GM12878 (cell line): ENCODE results near the gene PRSS57. TPM values are rescaled to one million over a fixed set of nuclear protein-coding genes. Genes with fewer than 3 reads are reported as not detected.

Source experiments
- ATAC-seq: fragments of 200-7000 bp; cut with Tn5 transposase; 3 replicates; pipeline ENCODE4 v1.9.1; 2020; ENCODE audit warnings: mild to moderate bottlenecking, moderate library complexity
- BruUV-seq: library from RNA; stranded (reverse); fragments of 400-500 nt; replicated peaks from 2 replicates; lab custom pipeline; 2021; lab: Mats Ljungman, UMichigan
- CTCF ChIA-PET: fragments of 300-600 bp; sonication (Branson Sonifier 250); formaldehyde crosslinking; extraction: SDS; loops from one replicate; lab custom pipeline; 2021; ENCODE audit warnings: inconsistent platforms; lab: Yijun Ruan, JAX
- POLR2A ChIA-PET: fragments of 350-600 bp; formaldehyde crosslinking; extraction: SDS; loops from one replicate; lab custom pipeline; 2021; ENCODE audit warnings: inconsistent platforms; lab: Charles Lee
- RAD21 ChIA-PET: fragments of 300-600 bp; sonication (Branson Sonifier 250); formaldehyde crosslinking; loops from one replicate; lab custom pipeline; 2023; ENCODE audit warnings: antibody characterized with exemption; ENCODE audit not compliant: unreplicated experiment; lab: Charles Lee
- SMC1A ChIA-PET: fragments of 300-600 bp; sonication (Branson Sonifier 250); formaldehyde crosslinking; loops from one replicate; lab custom pipeline; 2023; ENCODE audit not compliant: unreplicated experiment, uncharacterized antibody; lab: Charles Lee
- DNase-seq: peaks from one replicate; pipeline ENCODE4 v3.0.0-alpha.2; 2011; ENCODE audit warnings: low read depth, low spot score
- FAIRE-seq: peaks from 3 replicates; lab custom pipeline; 2011; peaks lifted over from hg19 to GRCh38; lab: Jason Lieb, UNC
- H2AFZ ChIP-seq: 2 replicates; pipeline ENCODE4 v1.6.0; 2011; ENCODE audit warnings: low read depth, low read length, control low read depth; ENCODE audit not compliant: control insufficient read depth
- H3K27ac ChIP-seq: 2 replicates; pipeline ENCODE4 v1.5.1; 2011; ENCODE audit warnings: control low read depth; ENCODE audit not compliant: control insufficient read depth, insufficient read depth
- H3K27me3 ChIP-seq, 2 experiments: replicated peaks in 1 of 2; 2 replicates each; pipeline versions ENCODE4 v1.6.0 to v1.6.1; 2011; ENCODE audit warnings: low read length in 1 of 2; ENCODE audit not compliant: control insufficient read depth in 2 of 2, insufficient read depth in 2 of 2
- H3K36me3 ChIP-seq, 2 experiments: 2 replicates each; pipeline ENCODE4 v1.5.1; 2011; ENCODE audit warnings: low read length in 1 of 2; ENCODE audit not compliant: control insufficient read depth in 2 of 2, insufficient read depth in 2 of 2
- H3K4me1 ChIP-seq: 2 replicates; pipeline ENCODE4 v1.6.1; 2011; ENCODE audit warnings: mild to moderate bottlenecking, low read length, moderate library complexity, mixed read lengths; ENCODE audit not compliant: control insufficient read depth, insufficient read depth
- H3K4me2 ChIP-seq: 2 replicates; pipeline ENCODE4 v1.6.0; 2011; ENCODE audit warnings: control low read depth; ENCODE audit not compliant: control insufficient read depth, insufficient read depth
- H3K4me3 ChIP-seq: fragments of 200-600 bp; sonication (generic); 2 replicates; pipeline ENCODE4 v1.5.1; 2016
- H3K79me2 ChIP-seq: 2 replicates; pipeline ENCODE4 v1.6.0; 2011; ENCODE audit warnings: low read length; ENCODE audit not compliant: control insufficient read depth, insufficient read depth
- H3K9ac ChIP-seq: 2 replicates; pipeline ENCODE4 v1.8.0; 2011; ENCODE audit warnings: low read length, control low read depth, mixed read lengths; ENCODE audit not compliant: control insufficient read depth, insufficient read depth
- H3K9me3 ChIP-seq: replicated peaks from 3 replicates; pipeline ENCODE4 v1.5.1; 2011; ENCODE audit warnings: mild to moderate bottlenecking, low read length; ENCODE audit not compliant: control insufficient read depth, insufficient read depth
- H4K20me1 ChIP-seq: 2 replicates; pipeline ENCODE4 v1.6.0; 2011; ENCODE audit not compliant: control insufficient read depth, insufficient read depth
- CREB1 ChIP-seq: IDR thresholded peaks from 2 replicates; pipeline ENCODE4 v1.6.1; 2012; ENCODE audit warnings: low read depth, mild to moderate bottlenecking, inconsistent platforms
- ESRRA ChIP-seq: IDR thresholded peaks from 2 replicates; pipeline ENCODE4 v1.6.1; 2012; ENCODE audit warnings: mild to moderate bottlenecking, low read length, improper control_type of control experiment
- GABPA ChIP-seq: IDR thresholded peaks from 2 replicates; pipeline ENCODE4 v1.6.1; 2014; ENCODE audit warnings: antibody characterized with exemption, low read depth, mild to moderate bottlenecking, inconsistent platforms
- HSF1 ChIP-seq: fragments of 150-350 bp; IDR thresholded peaks from 2 replicates; pipeline ENCODE4 v1.6.1; 2014; ENCODE audit warnings: mild to moderate bottlenecking, low read depth, low read length
- JUND ChIP-seq: IDR thresholded peaks from 2 replicates; pipeline ENCODE4 v1.6.1; 2012; ENCODE audit warnings: low read depth, mild to moderate bottlenecking, low read length, improper control_type of control experiment, moderate library complexity
- PAX5 ChIP-seq: IDR thresholded peaks from 2 replicates; pipeline ENCODE4 v1.6.1; 2011; ENCODE audit warnings: low read depth, low read length, borderline replicate concordance
- PML ChIP-seq: IDR thresholded peaks from 2 replicates; pipeline ENCODE4 v1.6.1; 2012; ENCODE audit warnings: low read length, inconsistent platforms
- POLR2A ChIP-seq: IDR thresholded peaks from 2 replicates; pipeline ENCODE4 v1.6.1; 2011; ENCODE audit warnings: low read depth, mild to moderate bottlenecking, low read length
- RAD51 ChIP-seq: fragments of 450-650 bp; IDR thresholded peaks from 2 replicates; pipeline ENCODE4 v1.6.1; 2016; ENCODE audit warnings: moderate library complexity, mild to moderate bottlenecking, inconsistent platforms
- SMAD1 ChIP-seq: fragments of 450-650 bp; IDR thresholded peaks from 2 replicates; pipeline ENCODE4 v1.6.1; 2018; ENCODE audit warnings: mild to moderate bottlenecking, low read depth; ENCODE audit not compliant: partially characterized antibody
- TCF7 ChIP-seq: IDR thresholded peaks from 2 replicates; pipeline ENCODE4 v1.6.1; 2014; ENCODE audit warnings: antibody characterized with exemption, borderline replicate concordance
- ZZZ3 ChIP-seq: IDR thresholded peaks from 2 replicates; pipeline ENCODE4 v1.6.1; 2011; ENCODE audit warnings: low read depth; ENCODE audit not compliant: control insufficient read depth, insufficient read length
- WGBS: methylation state at CpG from one replicate; pipeline ENCODE4 v1.1.6; 2016; ENCODE audit warnings: low lambda C conversion rate; ENCODE audit not compliant: insufficient replicate concordance, insufficient coverage; ENCODE audit errors: missing lambda C conversion rate; 5-methylcytosine and 5-hydroxymethylcytosine counted together
- in situ Hi-C: fragments of 300-500 bp; cut with MboI; formaldehyde crosslinking; loops from 9 replicates; pipeline ENCODE4 v1.14.3; 2018; ENCODE audit warnings: mixed read lengths
- intact Hi-C: fragments of 100-400 bp; cut with micrococcal nuclease; formaldehyde crosslinking; loops from one replicate; pipeline ENCODE4 v1.14.2; 2022; ENCODE audit not compliant: unreplicated experiment
- polyA plus RNA-seq, 11 experiments: library from polyadenylated mRNA; depleted of rRNA in 4 of 11; unstranded in 6 of 11; stranded (reverse) in 5 of 11; fragments of >200 nt; fragmentation: Nextera tagmentation in 4 of 11; fragmentation: Illumina TruSeq in 1 of 11; extraction: Ambion mirVana in 4 of 11; extraction: Trizol in 1 of 11; gene quantifications; 1 replicate in 1 of 11; 2 replicates in 10 of 11; pipeline versions ENCODE4 v1.2.1 to v1.2.3, GENCODE V29; 2011 to 2016; ENCODE audit warnings: inconsistent platforms in 2 of 11, missing spikeins in 2 of 11, low read depth in 1 of 11
- total RNA-seq, 4 experiments: library from RNA; depleted of rRNA in 3 of 4; stranded (reverse); fragments of >200 nt in 3 of 4; fragmentation: Illumina TruSeq in 1 of 4; extraction: Trizol in 1 of 4; gene quantifications; 2 replicates each; pipeline versions ENCODE4 v1.2.1 to v1.2.3, GENCODE V29; 2013 to 2021

The PRSS57 gene
- total and polyA plus RNA-seq, 10 of the 15 experiments (the other 5 are each of a cell fraction or from before 2014, with no cell fraction given): not detected

DNA sequence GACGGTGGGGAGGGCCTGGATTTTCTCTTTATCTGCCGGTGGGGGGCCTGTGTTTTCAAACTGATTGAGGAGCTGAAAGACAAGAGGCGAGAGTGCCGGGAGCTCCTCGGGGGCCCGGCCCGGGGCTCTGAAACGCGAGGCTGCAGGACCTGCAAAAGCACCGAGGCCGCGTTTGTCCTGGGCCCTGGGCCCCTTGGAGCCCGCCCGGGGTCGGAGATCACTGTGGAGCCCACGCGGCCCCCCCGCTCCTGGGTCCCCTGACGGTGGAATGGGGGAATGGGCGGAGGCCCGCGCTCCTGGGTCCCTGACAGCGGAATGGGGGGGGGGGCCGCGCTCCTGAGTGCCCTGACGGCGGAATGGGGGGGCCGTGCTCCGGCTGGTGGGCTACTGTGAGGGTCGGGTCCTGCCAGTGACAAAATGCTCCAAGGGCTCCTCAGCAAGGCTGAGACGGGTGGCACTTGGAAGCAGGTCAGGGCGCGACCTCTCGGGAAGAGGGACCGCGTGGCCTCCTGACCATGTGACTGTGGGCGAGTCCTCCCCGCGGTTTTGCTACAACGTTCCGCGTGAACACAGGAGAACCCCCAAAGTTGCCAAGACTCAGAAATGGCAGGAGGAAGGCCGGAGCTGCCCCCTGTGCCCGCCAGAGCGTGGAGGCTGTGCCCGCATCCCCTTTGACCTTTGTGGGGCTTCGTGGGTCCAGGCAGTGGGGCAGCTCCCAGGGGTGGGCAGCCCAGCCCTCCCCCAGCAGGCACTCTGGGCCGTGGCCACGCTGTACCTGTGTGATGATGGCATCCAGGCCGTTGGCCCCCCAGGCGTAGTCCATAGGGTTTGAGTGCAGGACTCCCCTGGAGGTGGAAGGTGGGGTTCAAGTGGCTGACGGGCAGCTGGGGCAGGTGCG is 46.1 kb downstream of the PRSS57 start:
- peaks cover 10 to 55% of the 10 kb centered on the region in 2 experiments for H3K36me3 ChIP-seq
- ATAC-seq: no peak

More for the DNA sequence above, 46.1 kb downstream of the PRSS57 start:
- ChIA-PET SMC1A (no interaction called here), CTCF (no interaction called here), RAD21 (no interaction called here), POLR2A (no interaction called here)
- FAIRE-seq (no peak), DNase-seq (no peak)
- BruUV-seq: no TSS peak
- TF ChIP-seq RAD51: no peak
- no peak for TF ChIP-seq HSF1
- no peak for TF ChIP-seq CREB1
- no peak for TF ChIP-seq PAX5
- no peak for TF ChIP-seq JUND
- no peak for TF ChIP-seq POLR2A
- TF ChIP-seq TCF7: no peak
- TF ChIP-seq PML: no peak
- no peak for TF ChIP-seq SMAD1
- no peak for TF ChIP-seq ZZZ3
- TF ChIP-seq GABPA: no peak
- no peak for TF ChIP-seq ESRRA
- Histone ChIP-seq H3K79me2 (peaks cover 17% of the 10 kb centered on the region), H3K4me1 (no peaks in the 10 kb centered on the region), H3K27me3 (no peaks in the 10 kb centered on the region), H3K9me3 (no peaks in the 10 kb centered on the region), H3K4me3 (no peak overlapping the region), H3K9ac (no peak overlapping the region), H4K20me1 (peaks cover 5% of the 10 kb centered on the region; the same call in 1 of the 2 replicates), H3K4me2 (no peak overlapping the region), H2AFZ (no peak overlapping the region), H3K27ac (no peak overlapping the region)
- in situ Hi-C loops: no loop called here
- intact Hi-C loops: no loop called here
- 93% methylated on average over 53 of the region's 53 CpGs for WGBS
